Lung (tissue), 12 donors: ENCODE measurements around the gene AKR1C8. TPM values are rescaled to one million over a fixed set of nuclear protein-coding genes. Genes with fewer than 3 reads are reported as not detected.
"Not testable (repeated sequence)": the region's sequence is repeated elsewhere in the genome, so short reads cannot be mapped to it uniquely, and the experiment has no call there.

ENCODE experiments used
- ATAC-seq: fragments of 200-7000 bp; cut with Tn5 transposase; one replicate; pipeline ENCODE4 v1.9.1; 2020; ENCODE audit warnings: moderate number of reproducible peaks; ENCODE audit not compliant: insufficient read depth, low FRiP score
- DNase-seq, 3 donors: peaks; one replicate each; pipeline ENCODE4 v3.0.0-alpha.2; 2013 to 2017
- H3K27ac ChIP-seq, 2 donors: one replicate each; pipeline ENCODE4 v1.5.1; 2013; ENCODE audit warnings: mild to moderate bottlenecking in 2 of 2, moderate library complexity in 2 of 2, control low read depth in 1 of 2, inconsistent platforms in 1 of 2, low read depth in 1 of 2, low read length in 1 of 2
- H3K27me3 ChIP-seq, 3 donors: one replicate each; pipeline ENCODE4 v1.5.1; 2013; ENCODE audit warnings: low read length in 2 of 3; ENCODE audit not compliant: control insufficient read depth in 3 of 3, insufficient read depth in 3 of 3
- H3K36me3 ChIP-seq, 4 donors: one replicate each; pipeline ENCODE4 v1.5.1; 2013; ENCODE audit warnings: low read length in 4 of 4, mild to moderate bottlenecking in 1 of 4, moderate library complexity in 1 of 4; ENCODE audit not compliant: control insufficient read depth in 4 of 4, insufficient read depth in 4 of 4
- H3K4me1 ChIP-seq, 5 donors: one replicate each; pipeline ENCODE4 v1.5.1; 2013; ENCODE audit warnings: low read length in 5 of 5, mild to moderate bottlenecking in 2 of 5, moderate library complexity in 1 of 5; ENCODE audit not compliant: control insufficient read depth in 5 of 5, insufficient read depth in 5 of 5
- H3K4me3 ChIP-seq: one replicate; pipeline ENCODE4 v1.5.1; 2013; ENCODE audit warnings: mild to moderate bottlenecking, control low read depth, moderate library complexity
- H3K9ac ChIP-seq, 2 donors: one replicate each; pipeline ENCODE4 v1.5.1; 2013; ENCODE audit warnings: low read length in 2 of 2, control low read depth in 1 of 2; ENCODE audit not compliant: insufficient read depth in 1 of 2
- H3K9me3 ChIP-seq, 4 donors: one replicate each; pipeline ENCODE4 v1.5.1; 2013; ENCODE audit warnings: low read length in 3 of 4, mild to moderate bottlenecking in 1 of 4, moderate library complexity in 1 of 4; ENCODE audit not compliant: control insufficient read depth in 4 of 4, insufficient read depth in 3 of 4
- WGBS, 2 donors: extraction: QIAGEN DNeasy Blood & Tissue Kit; methylation state at CpG; one replicate each; pipeline ENCODE4 v1.1.7; 2013; 5-methylcytosine and 5-hydroxymethylcytosine counted together
- polyA plus RNA-seq, 2 donors: library from polyadenylated mRNA; stranded (reverse); fragments of 200-250 nt; gene quantifications; one replicate each; pipeline ENCODE4 v1.2.1, GENCODE V29; 2013
- total RNA-seq, 2 donors: library from RNA; depleted of rRNA in 1 of 2; stranded (reverse); fragments of >200 nt in 1 of 2; gene quantifications; one replicate each; pipeline ENCODE4 v1.2.1, GENCODE V29; 2014 to 2021
- TF ChIP-seq, protein P1 (sequence below): IDR thresholded peaks from 2 replicates; pipeline ENCODE4 v1.5.1; 2012; ENCODE audit warnings: mild to moderate bottlenecking; ENCODE audit errors: control extremely low read depth, extremely low read depth
- donor health status: control.
- donor health status: control.
- donor health status: Bipolar disorder and iron deficiency.
- donor health status: healthy.
- donor health status: DM: yes; HTN: yes; CAD: no.

AKR1C8 gene
- total and polyA plus RNA-seq, 4 donors: 0.03 to 0.46 (median 0.18) TPM; not detected in 1

DNA sequence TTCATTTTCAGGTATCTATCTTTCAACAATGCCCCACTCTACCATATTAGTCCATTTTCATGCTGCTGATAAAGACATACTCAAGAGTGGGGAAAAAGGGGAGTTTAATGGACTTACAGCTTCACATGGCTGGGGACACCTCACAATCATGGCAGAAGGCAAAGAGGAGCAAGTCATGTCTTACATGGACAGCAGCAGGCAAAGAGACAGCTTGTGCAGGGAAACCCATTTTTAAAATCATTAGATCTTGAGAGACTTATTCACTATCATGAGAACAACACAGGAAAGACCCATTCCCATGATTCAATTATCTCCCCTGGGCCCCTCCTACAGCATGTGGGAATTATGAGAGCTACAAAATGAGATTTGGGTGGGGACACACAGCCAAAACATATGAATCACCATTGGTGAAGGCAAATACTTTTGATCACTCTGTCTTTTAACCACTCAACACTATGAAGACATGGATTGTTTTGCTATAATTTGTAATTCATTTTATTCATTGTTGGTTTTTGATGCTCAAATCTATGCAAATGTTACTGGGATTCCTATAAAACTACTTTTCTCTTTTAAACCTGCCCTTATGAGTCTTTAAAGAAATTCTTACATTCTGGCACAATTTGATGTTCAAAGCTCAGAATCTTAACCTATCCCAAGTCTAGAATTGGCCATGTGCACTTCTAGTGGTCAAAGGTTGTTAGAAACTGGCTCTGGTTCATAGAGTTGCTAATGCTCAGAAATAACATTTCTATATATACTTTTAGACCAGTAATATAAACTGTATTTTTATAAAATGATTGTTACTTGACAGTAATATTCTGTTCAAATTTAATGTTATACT, 27.0 kb upstream of the AKR1C8 start:
- no peak for DNase-seq
- no peak for ATAC-seq
- no peak overlapping the region for H3K9ac ChIP-seq

GRCh38 chr10:5210261-5210660, 25.3 kb upstream of the AKR1C8 start:
- not testable (repeated sequence) for H3K4me3 ChIP-seq, H3K9me3 ChIP-seq, ATAC-seq, DNase-seq, H3K27ac ChIP-seq, H3K9ac ChIP-seq, H3K36me3 ChIP-seq, H3K27me3 ChIP-seq, H3K4me1 ChIP-seq
- WGBS, 2 donors: 83 to 100% methylated on average over 1 of the region's 1 CpG

More for the DNA sequence above, 27.0 kb upstream of the AKR1C8 start:
- TF ChIP-seq, protein P1, sequence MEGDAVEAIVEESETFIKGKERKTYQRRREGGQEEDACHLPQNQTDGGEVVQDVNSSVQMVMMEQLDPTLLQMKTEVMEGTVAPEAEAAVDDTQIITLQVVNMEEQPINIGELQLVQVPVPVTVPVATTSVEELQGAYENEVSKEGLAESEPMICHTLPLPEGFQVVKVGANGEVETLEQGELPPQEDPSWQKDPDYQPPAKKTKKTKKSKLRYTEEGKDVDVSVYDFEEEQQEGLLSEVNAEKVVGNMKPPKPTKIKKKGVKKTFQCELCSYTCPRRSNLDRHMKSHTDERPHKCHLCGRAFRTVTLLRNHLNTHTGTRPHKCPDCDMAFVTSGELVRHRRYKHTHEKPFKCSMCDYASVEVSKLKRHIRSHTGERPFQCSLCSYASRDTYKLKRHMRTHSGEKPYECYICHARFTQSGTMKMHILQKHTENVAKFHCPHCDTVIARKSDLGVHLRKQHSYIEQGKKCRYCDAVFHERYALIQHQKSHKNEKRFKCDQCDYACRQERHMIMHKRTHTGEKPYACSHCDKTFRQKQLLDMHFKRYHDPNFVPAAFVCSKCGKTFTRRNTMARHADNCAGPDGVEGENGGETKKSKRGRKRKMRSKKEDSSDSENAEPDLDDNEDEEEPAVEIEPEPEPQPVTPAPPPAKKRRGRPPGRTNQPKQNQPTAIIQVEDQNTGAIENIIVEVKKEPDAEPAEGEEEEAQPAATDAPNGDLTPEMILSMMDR: no peak
- no peaks in the 10 kb centered on the region for H3K36me3 ChIP-seq
- H3K27me3 ChIP-seq: no peaks in the 10 kb centered on the region
- H3K4me3 ChIP-seq: no peak overlapping the region
- H3K27ac ChIP-seq: no peak overlapping the region
- peaks cover 0 to 4% (median 1%) of the 10 kb centered on the region in 4 donors for H3K9me3 ChIP-seq
- no peaks in the 10 kb centered on the region for H3K4me1 ChIP-seq

GRCh38 chr10:5209776-5210175, 24.8 kb upstream of the AKR1C8 start:
- not testable (repeated sequence) for H3K27me3 ChIP-seq, H3K4me3 ChIP-seq, H3K9me3 ChIP-seq, ATAC-seq, H3K27ac ChIP-seq, H3K9ac ChIP-seq, H3K4me1 ChIP-seq, DNase-seq, H3K36me3 ChIP-seq
- WGBS, 2 donors: 100% methylated on average over 1 of the region's 1 CpG

DNA sequence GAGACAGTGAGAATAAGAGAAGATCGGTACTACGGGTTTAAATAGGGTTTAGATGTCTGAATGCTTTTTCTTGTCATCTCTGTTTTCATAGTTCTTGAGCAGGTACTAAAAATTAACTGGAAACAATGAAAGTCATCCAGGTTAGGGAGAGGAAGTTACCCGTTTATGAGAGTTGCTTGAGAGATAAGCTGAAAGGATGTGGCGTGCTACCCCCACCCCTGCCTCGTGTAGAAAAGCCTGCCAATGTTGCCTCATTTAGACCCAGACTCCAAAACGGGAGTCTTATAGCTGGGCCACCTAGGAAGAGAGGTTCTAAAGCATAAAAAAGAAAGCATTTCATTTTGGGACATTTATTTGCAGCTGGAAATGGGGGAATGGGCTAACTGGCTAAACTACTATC, 21.8 kb upstream of the AKR1C8 start:
- ATAC-seq (no peak), DNase-seq (no peak)
- Histone ChIP-seq H3K27me3 (no peaks in the 10 kb centered on the region), H3K36me3 (no peaks in the 10 kb centered on the region), H3K9me3 (peaks cover 0 to 11% (median 8%) of the 10 kb centered on the region in 4 donors), H3K27ac (no peak overlapping the region), H3K4me3 (no peak overlapping the region), H3K9ac (no peak overlapping the region), H3K4me1 (no peaks in the 10 kb centered on the region)
- 38% methylated on average over 6 of the region's 6 CpGs for WGBS, 2 donors
- TF ChIP-seq, protein P1: no peak
